ENCODE data around the gene TRAP1.
"Not testable (repeated sequence)": the region's sequence is repeated elsewhere in the genome, so short reads cannot be mapped to it uniquely, and the experiment has no call there.

Gene TRAP1

GRCh38 chr16:3674513-3675295 is 42.6 kb downstream of the TRAP1 start:
- DNase-seq (ENCODE audit: insufficient read length, low spot score), result no peak
- FAIRE-seq, result no peak

GRCh38 chr16:3673676-3674377 is 43.5 kb downstream of the TRAP1 start:
- FAIRE-seq, result no peak
- DNase-seq (ENCODE audit: insufficient read length, low spot score), result no peak

- DNase-seq (ENCODE audit: insufficient read length, low spot score) (no peak), FAIRE-seq (no peak)
Observed at GRCh38 chr16:3673201-3673600, 44.1 kb downstream of the TRAP1 start.

GRCh38 chr16:3672571-3673041 is 44.7 kb downstream of the TRAP1 start:
- DNase-seq (ENCODE audit: insufficient read length, low spot score) (no peak), FAIRE-seq (no peak)

- DNase-seq (ENCODE audit: insufficient read length, low spot score) (no peak), FAIRE-seq (no peak)
Observed at GRCh38 chr16:3671424-3671823, 45.9 kb downstream of the TRAP1 start.

- DNase-seq (ENCODE audit: insufficient read length, low spot score) (no peak), FAIRE-seq (no peak)
Observed at GRCh38 chr16:3670711-3671110, 46.6 kb downstream of the TRAP1 start.

- no peak for FAIRE-seq
Observed at GRCh38 chr16:3669082-3669481, 48.2 kb downstream of the TRAP1 start.

GRCh38 chr16:3668626-3669025 is 48.7 kb downstream of the TRAP1 start:
- no peak for FAIRE-seq
- DNase-seq (ENCODE audit: insufficient read length, low spot score), result no peak

More at GRCh38 chr16:3669082-3669481, 48.2 kb downstream of the TRAP1 start:
- DNase-seq (ENCODE audit: insufficient read length, low spot score), result no peak

- FAIRE-seq (no peak), DNase-seq (ENCODE audit: insufficient read length, low spot score) (no peak)
Observed at GRCh38 chr16:3665508-3665907, 51.8 kb downstream of the TRAP1 start.

GRCh38 chr16:3664187-3664896 is 53.0 kb downstream of the TRAP1 start:
- DNase-seq (ENCODE audit: insufficient read length, low spot score) (no peak), FAIRE-seq (no peak)

GRCh38 chr16:3662601-3663000 is 54.7 kb downstream of the TRAP1 start:
- FAIRE-seq, result no peak
- DNase-seq (ENCODE audit: insufficient read length, low spot score), result no peak

GRCh38 chr16:3661922-3662321 is 55.4 kb downstream of the TRAP1 start:
- FAIRE-seq (no peak), DNase-seq (ENCODE audit: insufficient read length, low spot score) (no peak)

GRCh38 chr16:3661311-3661710 is 56.0 kb downstream of the TRAP1 start:
- no peak for FAIRE-seq

GRCh38 chr16:3659251-3659650 is 58.1 kb downstream of the TRAP1 start:
- FAIRE-seq (no peak), DNase-seq (ENCODE audit: insufficient read length, low spot score) (no peak)

More at GRCh38 chr16:3661311-3661710, 56.0 kb downstream of the TRAP1 start:
- no peak for DNase-seq (ENCODE audit: insufficient read length, low spot score)

- no peak for DNase-seq (ENCODE audit: insufficient read length, low spot score)
- FAIRE-seq, result no peak
Observed at GRCh38 chr16:3656491-3657468, 60.5 kb downstream of the TRAP1 start.

- not testable (repeated sequence) for DNase-seq (ENCODE audit: insufficient read length, low spot score); FAIRE-seq
Observed at GRCh38 chr16:3656160-3656490, 61.2 kb downstream of the TRAP1 start.

GRCh38 chr16:3655396-3656159 is 61.7 kb downstream of the TRAP1 start:
- FAIRE-seq, result no peak
- DNase-seq (ENCODE audit: insufficient read length, low spot score), result no peak

- no peak for FAIRE-seq
- DNase-seq (ENCODE audit: insufficient read length, low spot score), result no peak
Observed at GRCh38 chr16:3655030-3655395, 62.3 kb downstream of the TRAP1 start.

- FAIRE-seq, result peak; percentile 87
Observed at GRCh38 chr16:3654249-3654991, 62.9 kb downstream of the TRAP1 start, which contains the start of gene DNASE1. Gene DNASE1 (plus strand): TSS chr16:3654691. CDS start chr16:3655374, 683 bp downstream.

More at GRCh38 chr16:3654249-3654991, 62.9 kb downstream of the TRAP1 start, which contains the start of gene DNASE1:
- peak; percentile 79 for DNase-seq (ENCODE audit: insufficient read length, low spot score)

Data from GM19239 (cell line).